HepG2 (cell line): Measurements from ENCODE around the gene TMEM86B. TPM values are rescaled to one million over a fixed set of nuclear protein-coding genes. Genes with fewer than 3 reads are reported as not detected.

Experiments used
- DMTF1 ChIP-seq: sonication (generic); formaldehyde crosslinking; IDR thresholded peaks from 2 replicates; pipeline ENCODE4 v1.4.0; 2020; ENCODE audit warnings: mild to moderate bottlenecking, missing genetic modification reagents
- GFI1 ChIP-seq: sonication (generic); formaldehyde crosslinking; IDR thresholded peaks from 2 replicates; pipeline ENCODE4 v1.5.0; 2020; ENCODE audit warnings: missing genetic modification reagents, mild to moderate bottlenecking, borderline replicate concordance
- HMGXB3 ChIP-seq: sonication (generic); formaldehyde crosslinking; IDR thresholded peaks from 2 replicates; pipeline ENCODE4 v1.4.0; 2020; ENCODE audit warnings: missing genetic modification reagents, borderline replicate concordance
- HNRNPK ChIP-seq: fragments of 200-400 bp; formaldehyde crosslinking; IDR thresholded peaks from 2 replicates; pipeline ENCODE4 v1.6.1; 2018; ENCODE audit warnings: low read length, low read depth, moderate library complexity, mild to moderate bottlenecking; ENCODE audit not compliant: poor library complexity, severe bottlenecking
- IKZF1 ChIP-seq: fragments of 450-650 bp; IDR thresholded peaks from 2 replicates; pipeline ENCODE4 v1.7.1; 2016
- MIER2 ChIP-seq: IDR thresholded peaks from 2 replicates; pipeline ENCODE4 v1.6.1; 2016; ENCODE audit warnings: missing biosample characterization, missing genetic modification reagents
- PAF1 ChIP-seq: IDR thresholded peaks from 2 replicates; pipeline ENCODE4 v1.6.1; 2016; ENCODE audit warnings: missing genetic modification reagents, missing compliant biosample characterization
- PCBP1 ChIP-seq: fragments of 200-400 bp; formaldehyde crosslinking; IDR thresholded peaks from 2 replicates; pipeline ENCODE4 v1.6.1; 2017; ENCODE audit warnings: mild to moderate bottlenecking, low read depth, low read length, borderline replicate concordance
- RAD51 ChIP-seq: fragments of 450-650 bp; IDR thresholded peaks from 2 replicates; pipeline ENCODE4 v1.6.1; 2016; ENCODE audit warnings: borderline replicate concordance
- RFX3 ChIP-seq: IDR thresholded peaks from 2 replicates; pipeline ENCODE4 v1.6.1; 2016; ENCODE audit warnings: missing biosample characterization, missing genetic modification reagents
- SOX6 ChIP-seq, 2 experiments: fragments of 450-650 bp in 1 of 2; sonication (generic) in 1 of 2; formaldehyde crosslinking in 1 of 2; IDR thresholded peaks; 2 replicates each; pipeline versions ENCODE4 v1.4.0 to v1.6.1; 2017 to 2020; ENCODE audit warnings: antibody characterized with exemption in 1 of 2, mild to moderate bottlenecking in 1 of 2, missing genetic modification reagents in 1 of 2
- SP140L ChIP-seq: sonication (generic); formaldehyde crosslinking; IDR thresholded peaks from 2 replicates; pipeline ENCODE4 v1.4.0; 2020; ENCODE audit warnings: missing genetic modification reagents, borderline replicate concordance
- TCF7 ChIP-seq: sonication (generic); IDR thresholded peaks from 2 replicates; pipeline ENCODE4 v1.6.1; 2016; ENCODE audit warnings: antibody characterized with exemption, low read depth
- ZFX ChIP-seq: sonication (generic); formaldehyde crosslinking; IDR thresholded peaks from 2 replicates; pipeline ENCODE4 v1.4.0; 2020; ENCODE audit warnings: mild to moderate bottlenecking, low read depth, missing genetic modification reagents, moderate library complexity
- ZNF124 ChIP-seq: sonication (generic); formaldehyde crosslinking; IDR thresholded peaks from 2 replicates; pipeline ENCODE4 v1.4.0; 2020; ENCODE audit warnings: missing genetic modification reagents
- ZNF264 ChIP-seq: sonication (generic); formaldehyde crosslinking; IDR thresholded peaks from 2 replicates; pipeline ENCODE4 v1.4.0; 2020; ENCODE audit warnings: missing genetic modification reagents
- ZNF317 ChIP-seq: sonication (generic); formaldehyde crosslinking; IDR thresholded peaks from 2 replicates; pipeline ENCODE4 v1.5.0; 2020; ENCODE audit warnings: mild to moderate bottlenecking, missing genetic modification reagents
- ZNF382 ChIP-seq: sonication (generic); formaldehyde crosslinking; IDR thresholded peaks from 2 replicates; pipeline ENCODE4 v1.5.0; 2020; ENCODE audit warnings: missing genetic modification reagents, mild to moderate bottlenecking, borderline replicate concordance
- ZNF510 ChIP-seq: sonication (generic); formaldehyde crosslinking; IDR thresholded peaks from 2 replicates; pipeline ENCODE4 v1.4.0; 2020; ENCODE audit warnings: low read depth, mild to moderate bottlenecking, missing genetic modification reagents
- ZNF766 ChIP-seq: sonication (generic); formaldehyde crosslinking; IDR thresholded peaks from 2 replicates; pipeline ENCODE4 v1.5.0; 2020; ENCODE audit warnings: missing genetic modification reagents, borderline replicate concordance
- ZNF777 ChIP-seq: sonication (generic); formaldehyde crosslinking; IDR thresholded peaks from 2 replicates; pipeline ENCODE4 v1.4.0; 2020; ENCODE audit warnings: missing genetic modification reagents
- ZNF841 ChIP-seq: sonication (generic); formaldehyde crosslinking; IDR thresholded peaks from 2 replicates; pipeline ENCODE4 v1.8.1; 2023; ENCODE audit warnings: missing genetic modification reagents, borderline replicate concordance
- polyA plus RNA-seq, 8 experiments: library from polyadenylated mRNA; depleted of rRNA in 3 of 8; stranded (reverse) in 7 of 8; unstranded in 1 of 8; fragments of >200 nt; fragmentation: Illumina TruSeq in 4 of 8; extraction: Trizol in 4 of 8; gene quantifications; 2 replicates each; pipeline versions ENCODE4 v1.2.1 to v1.2.3, GENCODE V29; 2011 to 2016; ENCODE audit warnings: low read depth in 4 of 8, missing spikeins in 1 of 8, mixed read lengths in 1 of 8; ENCODE audit not compliant: insufficient read depth in 1 of 8
- total RNA-seq, 5 experiments: library from RNA; depleted of rRNA; stranded (reverse); fragments of >200 nt; fragmentation: Illumina TruSeq; extraction: Trizol; gene quantifications; 2 replicates each; pipeline ENCODE4 v1.2.3, GENCODE V29; 2016; ENCODE audit warnings: low read depth in 1 of 5
- TF ChIP-seq, protein P1 (sequence below): sonication (generic); formaldehyde crosslinking; IDR thresholded peaks from 2 replicates; pipeline ENCODE4 v1.4.0; 2020; ENCODE audit warnings: mild to moderate bottlenecking, missing genetic modification reagents

Gene TMEM86B
- total and polyA plus RNA-seq, 2 of the 13 experiments (the other 11 are each of a cell fraction or from before 2014, with no cell fraction given), result 7.7 to 9.6 TPM

- TF ChIP-seq RFX3 (CRISPR knock-in tag) (no peak), SOX6 (IDR thresholded peaks at IDR 0.05) (no peak), SOX6 (CRISPR knock-in tag; IDR thresholded peaks at IDR 0.05) (no peak), DMTF1 (CRISPR knock-in tag) (no peak), PAF1 (peak; percentile 61; the same call in 1 of the 2 replicates), PCBP1 (no peak), ZNF264 (CRISPR knock-in tag) (no peak), ZNF841 (CRISPR knock-in tag) (no peak), MIER2 (CRISPR knock-in tag) (peak; percentile 93), RAD51 (no peak), ZNF766 (CRISPR knock-in tag) (no peak), HNRNPK (peak; percentile 16), ZNF382 (CRISPR knock-in tag) (no peak), ZNF510 (CRISPR knock-in tag) (no peak), GFI1 (CRISPR knock-in tag) (no peak), ZNF777 (CRISPR knock-in tag) (no peak), ZFX (no peak), SP140L (CRISPR knock-in tag) (no peak), HMGXB3 (CRISPR knock-in tag) (no peak), ZNF317 (no peak), ZNF124 (CRISPR knock-in tag) (no peak), TCF7 (no peak), IKZF1 (no peak)
- TF ChIP-seq, protein P1, sequence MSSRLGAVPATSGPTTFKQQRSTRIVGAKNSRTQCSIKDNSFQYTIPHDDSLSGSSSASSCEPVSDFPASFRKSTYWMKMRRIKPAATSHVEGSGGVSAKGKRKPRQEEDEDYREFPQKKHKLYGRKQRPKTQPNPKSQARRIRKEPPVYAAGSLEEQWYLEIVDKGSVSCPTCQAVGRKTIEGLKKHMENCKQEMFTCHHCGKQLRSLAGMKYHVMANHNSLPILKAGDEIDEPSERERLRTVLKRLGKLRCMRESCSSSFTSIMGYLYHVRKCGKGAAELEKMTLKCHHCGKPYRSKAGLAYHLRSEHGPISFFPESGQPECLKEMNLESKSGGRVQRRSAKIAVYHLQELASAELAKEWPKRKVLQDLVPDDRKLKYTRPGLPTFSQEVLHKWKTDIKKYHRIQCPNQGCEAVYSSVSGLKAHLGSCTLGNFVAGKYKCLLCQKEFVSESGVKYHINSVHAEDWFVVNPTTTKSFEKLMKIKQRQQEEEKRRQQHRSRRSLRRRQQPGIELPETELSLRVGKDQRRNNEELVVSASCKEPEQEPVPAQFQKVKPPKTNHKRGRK, result no peak
Measured at GRCh38 chr19:55179606-55180484, 48.7 kb downstream of the TMEM86B start, which contains the start of gene SYT5 (continued).
